ENCODE data around the gene RANBP10. TPM values are rescaled to one million over a fixed set of nuclear protein-coding genes. Genes with fewer than 3 reads are reported as not detected.
"Not testable (repeated sequence)": the region's sequence is repeated elsewhere in the genome, so short reads cannot be mapped to it uniquely, and the experiment has no call there.

The RANBP10 gene
- total RNA-seq, 4 donors from 2014 or later, result 6.4 to 12.9 (median 10.8) TPM

DNA sequence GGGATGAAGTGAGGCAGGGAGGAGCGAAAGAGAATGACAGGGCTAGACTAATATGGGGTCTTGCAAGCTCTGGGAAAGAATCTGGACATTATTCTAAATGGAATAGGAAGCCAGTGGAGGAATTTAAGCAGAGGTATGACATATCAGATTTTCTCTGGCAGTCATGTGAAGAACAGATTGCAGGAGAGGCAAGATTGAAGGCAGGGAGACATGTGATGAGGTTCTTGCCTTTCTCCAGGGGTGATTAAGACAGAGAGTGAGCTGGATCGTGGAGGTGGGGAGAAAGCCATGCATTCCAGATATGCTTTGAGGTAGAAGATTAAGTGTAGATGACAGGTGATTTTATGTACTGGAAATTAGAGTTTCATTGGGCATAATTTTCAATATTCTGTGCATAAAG, 31.5 kb upstream of the RANBP10 start:
- Histone ChIP-seq H3K9me3 (no peaks in the 10 kb centered on the region), H3K36me3 (no peaks in the 10 kb centered on the region), H3K4me1 (peaks cover 6 to 47% (median 8%) of the 10 kb centered on the region in 3 donors), H3K27ac (no peak overlapping the region), H3K27me3 (no peaks in the 10 kb centered on the region), H3K4me3 (no peak overlapping the region)
- DNase-seq, result no peak
- WGBS, 2 donors, result 77 to 91% methylated on average over 2 of the region's 2 CpGs
- TF ChIP-seq, protein P1, sequence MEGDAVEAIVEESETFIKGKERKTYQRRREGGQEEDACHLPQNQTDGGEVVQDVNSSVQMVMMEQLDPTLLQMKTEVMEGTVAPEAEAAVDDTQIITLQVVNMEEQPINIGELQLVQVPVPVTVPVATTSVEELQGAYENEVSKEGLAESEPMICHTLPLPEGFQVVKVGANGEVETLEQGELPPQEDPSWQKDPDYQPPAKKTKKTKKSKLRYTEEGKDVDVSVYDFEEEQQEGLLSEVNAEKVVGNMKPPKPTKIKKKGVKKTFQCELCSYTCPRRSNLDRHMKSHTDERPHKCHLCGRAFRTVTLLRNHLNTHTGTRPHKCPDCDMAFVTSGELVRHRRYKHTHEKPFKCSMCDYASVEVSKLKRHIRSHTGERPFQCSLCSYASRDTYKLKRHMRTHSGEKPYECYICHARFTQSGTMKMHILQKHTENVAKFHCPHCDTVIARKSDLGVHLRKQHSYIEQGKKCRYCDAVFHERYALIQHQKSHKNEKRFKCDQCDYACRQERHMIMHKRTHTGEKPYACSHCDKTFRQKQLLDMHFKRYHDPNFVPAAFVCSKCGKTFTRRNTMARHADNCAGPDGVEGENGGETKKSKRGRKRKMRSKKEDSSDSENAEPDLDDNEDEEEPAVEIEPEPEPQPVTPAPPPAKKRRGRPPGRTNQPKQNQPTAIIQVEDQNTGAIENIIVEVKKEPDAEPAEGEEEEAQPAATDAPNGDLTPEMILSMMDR (IDR thresholded peaks at IDR 0.05), result no peak
- TF ChIP-seq POLR2A (IDR thresholded peaks at IDR 0.05), result no peak
- intact Hi-C loops (cut with DNase I), result no loop called here

DNA sequence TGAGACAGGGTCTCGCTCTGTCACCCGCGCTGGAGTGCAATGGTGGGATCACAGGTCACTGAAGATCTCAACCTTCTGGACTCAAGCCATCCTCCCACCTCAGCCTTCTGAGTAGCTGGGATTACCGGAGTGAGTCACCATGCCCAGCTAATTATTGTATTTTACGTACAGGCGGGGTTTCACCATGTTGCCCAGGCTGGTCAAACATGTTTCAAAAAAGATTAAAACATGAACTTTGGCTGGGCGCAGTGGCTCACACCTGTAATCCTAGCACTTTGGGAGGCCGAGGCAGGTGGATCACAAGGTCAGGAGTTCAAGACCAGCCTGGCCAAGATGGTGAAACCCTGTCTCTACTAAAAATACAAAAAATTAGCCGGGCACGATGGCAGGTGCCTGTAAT, 30.8 kb upstream of the RANBP10 start:
- Histone ChIP-seq H3K27ac (peak overlapping the region in 1 of 4 donors; percentile 42), H3K4me1 (peaks cover 11 to 48% (median 12%) of the 10 kb centered on the region in 3 donors)
- 43 to 66% methylated on average over 10 of the region's 10 CpGs for WGBS, 2 donors
- H3K4me3 ChIP-seq; DNase-seq; H3K9me3 ChIP-seq; H3K36me3 ChIP-seq; intact Hi-C loops (cut with DNase I); H3K27me3 ChIP-seq: not testable (repeated sequence)

DNA sequence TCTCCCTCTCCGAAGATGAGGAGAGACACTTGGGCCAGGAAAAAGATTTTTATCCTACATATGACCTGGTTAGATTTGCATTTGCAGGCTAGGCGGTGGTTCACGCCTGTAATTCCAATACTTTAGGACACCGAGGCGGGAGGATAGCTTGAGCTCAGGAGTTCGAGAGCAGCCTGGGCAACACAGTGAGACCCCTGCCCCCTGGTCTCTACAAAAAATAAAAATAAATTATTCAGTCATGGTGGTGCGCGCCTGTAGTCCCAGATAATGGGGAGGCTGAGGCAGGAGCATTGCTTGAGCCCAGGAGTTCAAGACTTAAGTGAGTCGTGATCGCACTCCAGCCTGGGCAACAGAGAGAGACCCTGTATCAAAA, 27.9 kb upstream of the RANBP10 start:
- TF ChIP-seq, protein P1 (IDR thresholded peaks at IDR 0.05), result no peak
- TF ChIP-seq POLR2A (IDR thresholded peaks at IDR 0.05), result no peak
- Histone ChIP-seq H3K27ac (peak overlapping the region in 3 of 4 donors; percentile 81 to 86 (median 85)), H3K9me3 (no peaks in the 10 kb centered on the region), H3K4me1 (peaks cover 11 to 42% (median 12%) of the 10 kb centered on the region in 3 donors), H3K36me3 (peaks cover 20 to 31% (median 27%) of the 10 kb centered on the region in 3 donors), H3K27me3 (no peaks in the 10 kb centered on the region), H3K4me3 (peak overlapping the region in 3 of 4 donors; percentile 70 to 88 (median 76))
- WGBS, 2 donors, result 62 to 89% methylated on average over 10 of the region's 10 CpGs
- intact Hi-C loops (cut with DNase I), result no loop called here
- DNase-seq, result no peak

DNA sequence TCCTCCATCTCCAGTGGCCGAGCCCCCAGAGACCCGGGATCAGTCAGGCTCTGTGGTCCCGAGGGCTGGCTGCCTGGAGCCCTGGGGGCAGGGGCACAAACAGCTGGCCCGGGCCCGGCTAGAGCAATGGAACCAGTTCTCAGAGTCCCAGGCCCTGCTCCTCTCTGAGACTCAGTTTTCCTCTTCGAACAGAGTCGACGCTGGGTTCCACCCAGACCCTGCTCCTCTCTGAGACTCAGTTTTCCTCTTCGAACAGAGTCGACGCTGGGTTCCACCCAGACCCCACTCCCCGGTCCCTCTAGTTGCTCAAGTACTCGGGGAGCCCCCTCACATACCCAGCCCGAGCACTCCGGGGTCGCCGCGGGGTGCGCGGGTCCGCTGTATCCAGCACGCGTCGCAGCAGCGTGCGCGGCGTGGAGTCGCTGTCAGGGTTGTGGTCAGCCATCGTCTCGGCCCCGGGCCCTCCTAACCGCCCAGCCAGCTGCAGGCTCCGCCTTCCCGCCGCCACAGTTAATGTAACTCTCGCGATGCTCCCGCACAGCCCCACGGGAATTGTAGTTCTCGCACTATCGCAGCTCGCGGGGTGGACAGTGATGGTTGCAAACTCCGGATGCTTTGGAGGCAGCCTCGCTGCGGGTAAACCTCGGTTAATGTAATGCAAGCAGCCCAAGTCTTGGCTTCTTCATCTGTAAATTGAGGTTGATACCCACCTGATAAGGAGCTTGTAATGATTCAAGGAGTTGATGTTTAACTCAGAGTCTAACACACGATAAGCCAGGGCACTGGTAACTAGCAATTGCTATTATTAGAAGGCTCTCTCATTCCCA, 27.3 kb upstream of the RANBP10 start:
- 0 to 3% methylated on average over 6 to 11 of the region's 49 CpGs for WGBS, 2 donors
- intact Hi-C loops (cut with DNase I), result no loop called here

DNA sequence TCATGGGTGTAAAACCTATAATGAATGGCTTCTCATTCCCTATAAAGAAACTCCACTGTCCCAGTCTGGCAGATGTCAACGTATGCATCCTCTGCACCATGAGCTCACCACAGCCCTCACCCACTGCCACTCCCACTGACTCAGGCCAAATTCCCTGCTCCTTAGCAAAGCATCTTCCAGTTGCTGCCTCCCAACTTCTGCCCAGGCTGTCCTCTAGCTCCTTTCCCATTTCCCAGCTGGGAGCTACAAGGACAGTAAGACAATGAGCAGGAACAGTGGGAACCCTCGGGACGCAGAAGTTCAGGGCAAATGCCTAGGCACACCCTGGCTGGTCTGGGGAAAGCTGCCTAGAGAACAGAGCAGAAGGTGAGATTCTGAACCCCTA, 26.7 kb upstream of the RANBP10 start:
- intact Hi-C loops (cut with DNase I), result no loop called here
- H3K4me1 ChIP-seq, result peaks cover 11 to 42% (median 12%) of the 10 kb centered on the region in 3 donors
- peaks cover 29 to 44% (median 39%) of the 10 kb centered on the region in 3 donors for H3K36me3 ChIP-seq
- peak overlapping the region; percentile 78 to 86 (median 83) for H3K27ac ChIP-seq
- no peak for DNase-seq
- H3K9me3 ChIP-seq, result no peaks in the 10 kb centered on the region
- 0 to 4% methylated on average over 1 to 3 of the region's 3 CpGs for WGBS, 2 donors
- peak overlapping the region; percentile 56 to 88 (median 73) for H3K4me3 ChIP-seq
- TF ChIP-seq, protein P1 (IDR thresholded peaks at IDR 0.05), result no peak
- no peak for TF ChIP-seq POLR2A (IDR thresholded peaks at IDR 0.05)
- H3K27me3 ChIP-seq, result no peaks in the 10 kb centered on the region

More for the DNA sequence above, 27.3 kb upstream of the RANBP10 start:
- no peaks in the 10 kb centered on the region for H3K9me3 ChIP-seq
- peaks cover 26 to 37% (median 33%) of the 10 kb centered on the region in 3 donors for H3K36me3 ChIP-seq
- H3K4me1 ChIP-seq, result peaks cover 11 to 42% (median 12%) of the 10 kb centered on the region in 3 donors
- DNase-seq, result peak; percentile 38
- H3K4me3 ChIP-seq, result peak overlapping the region; percentile 56 to 88 (median 73)
- H3K27me3 ChIP-seq, result no peaks in the 10 kb centered on the region
- peak in 2 of 4 donors; percentile 40 to 73 for TF ChIP-seq POLR2A (IDR thresholded peaks at IDR 0.05)
- TF ChIP-seq, protein P1 (IDR thresholded peaks at IDR 0.05), result no peak
- peak overlapping the region; percentile 78 to 86 (median 83) for H3K27ac ChIP-seq

Measured in esophagus squamous epithelium (tissue), 5 donors.